Dedifferentiated amniotic fluid mesenchymal stem cell (primary cell): ENCODE data around the gene SEMA6A.

Experiments used
- DNase-seq: peaks from one replicate; pipeline ENCODE4 v3.0.0-alpha.2; 2016; ENCODE audit errors: extremely low spot score

Gene SEMA6A

GRCh38 chr5:116577064-116577788, 2.6 kb upstream of the SEMA6A start:
- DNase-seq: no peak

GRCh38 chr5:116576053-116576713, 1.6 kb upstream of the SEMA6A start:
- DNase-seq: no peak

GRCh38 chr5:116575326-116576052, 866 bp upstream of the SEMA6A start:
- no peak for DNase-seq

GRCh38 chr5:116573702-116574366, 789 bp downstream of the SEMA6A start:
- DNase-seq: no peak

GRCh38 chr5:116573279-116573701, 1.3 kb downstream of the SEMA6A start:
- no peak for DNase-seq

- no peak for DNase-seq
Measured at GRCh38 chr5:116572350-116573278, 2.0 kb downstream of the SEMA6A start.

- DNase-seq: no peak
Measured at GRCh38 chr5:116571568-116572349, 2.9 kb downstream of the SEMA6A start.

- DNase-seq: no peak
Measured at GRCh38 chr5:116569999-116570398, 4.6 kb downstream of the SEMA6A start.

GRCh38 chr5:116567106-116567505, 7.5 kb downstream of the SEMA6A start:
- DNase-seq: no peak

- no peak for DNase-seq
Measured at GRCh38 chr5:116566251-116566650, 8.4 kb downstream of the SEMA6A start.

GRCh38 chr5:116564756-116565490, 9.7 kb downstream of the SEMA6A start:
- no peak for DNase-seq

GRCh38 chr5:116564312-116564711, 10.3 kb downstream of the SEMA6A start:
- no peak for DNase-seq

GRCh38 chr5:116563736-116564308, 10.8 kb downstream of the SEMA6A start:
- DNase-seq: no peak

GRCh38 chr5:116562669-116563068, 12.0 kb downstream of the SEMA6A start:
- DNase-seq: no peak

- no peak for DNase-seq
Measured at GRCh38 chr5:116561658-116562057, 13.0 kb downstream of the SEMA6A start.

- no peak for DNase-seq
Measured at GRCh38 chr5:116559673-116560164, 14.9 kb downstream of the SEMA6A start.

- DNase-seq: no peak
Measured at GRCh38 chr5:116559239-116559638, 15.4 kb downstream of the SEMA6A start.

- DNase-seq: no peak
Measured at GRCh38 chr5:116557669-116558271, 16.9 kb downstream of the SEMA6A start.

- DNase-seq: no peak
Measured at GRCh38 chr5:116554764-116555163, 19.9 kb downstream of the SEMA6A start.
